GM19372 (cell line): ENCODE data around the gene TGFBI.

Experiments used
- ATAC-seq: cut with Tn5 transposase; IDR thresholded peaks from one replicate; pipeline ENCODE4 v1.9.1; 2021; ENCODE audit warnings: mild to moderate bottlenecking, low read depth, moderate library complexity; ENCODE audit not compliant: unreplicated experiment

TGFBI gene

DNA sequence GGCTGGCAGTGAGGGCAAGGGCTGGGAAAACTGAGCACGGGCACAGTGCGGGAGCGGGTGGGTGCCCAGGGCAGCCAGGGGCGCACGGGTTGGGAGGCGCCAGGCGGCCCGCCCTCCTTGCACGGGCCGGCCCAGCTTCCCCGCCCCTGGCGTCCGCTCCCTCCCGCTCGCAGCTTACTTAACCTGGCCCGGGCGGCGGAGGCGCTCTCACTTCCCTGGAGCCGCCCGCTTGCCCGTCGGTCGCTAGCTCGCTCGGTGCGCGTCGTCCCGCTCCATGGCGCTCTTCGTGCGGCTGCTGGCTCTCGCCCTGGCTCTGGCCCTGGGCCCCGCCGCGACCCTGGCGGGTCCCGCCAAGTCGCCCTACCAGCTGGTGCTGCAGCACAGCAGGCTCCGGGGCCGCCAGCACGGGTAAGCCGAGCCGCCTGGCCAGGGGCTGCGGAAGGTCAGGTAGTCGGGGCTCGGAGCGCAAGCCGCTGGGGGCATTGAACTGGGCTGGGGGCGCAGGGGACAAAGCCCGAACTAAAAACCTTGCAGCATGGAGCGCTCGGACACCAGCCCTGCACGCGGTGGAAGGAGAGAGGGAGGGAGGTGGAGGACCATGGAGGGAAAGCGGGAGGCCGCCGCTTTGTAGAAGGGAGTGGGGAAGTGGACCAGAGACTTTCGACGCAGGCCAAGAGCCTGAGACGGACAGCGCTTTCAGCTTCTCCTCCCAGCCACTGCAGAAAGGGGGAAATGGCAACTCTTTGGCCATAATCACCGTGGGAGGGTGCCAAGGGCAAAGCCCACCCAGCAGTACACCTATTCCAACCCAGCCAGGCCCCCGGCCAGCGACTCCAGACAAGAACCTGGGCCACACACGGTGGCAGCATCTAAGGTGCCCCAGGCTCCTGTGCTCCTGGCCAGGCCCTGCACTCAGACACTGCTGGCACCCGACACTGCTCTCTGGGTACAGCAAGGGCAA lies at the start of gene TGFBI:
TGFBI (plus strand) TSS at position 207 of the 961 bp plus-strand sequence; CDS start at position 275, 68 bp downstream.
- peak; percentile 78 for ATAC-seq

DNA sequence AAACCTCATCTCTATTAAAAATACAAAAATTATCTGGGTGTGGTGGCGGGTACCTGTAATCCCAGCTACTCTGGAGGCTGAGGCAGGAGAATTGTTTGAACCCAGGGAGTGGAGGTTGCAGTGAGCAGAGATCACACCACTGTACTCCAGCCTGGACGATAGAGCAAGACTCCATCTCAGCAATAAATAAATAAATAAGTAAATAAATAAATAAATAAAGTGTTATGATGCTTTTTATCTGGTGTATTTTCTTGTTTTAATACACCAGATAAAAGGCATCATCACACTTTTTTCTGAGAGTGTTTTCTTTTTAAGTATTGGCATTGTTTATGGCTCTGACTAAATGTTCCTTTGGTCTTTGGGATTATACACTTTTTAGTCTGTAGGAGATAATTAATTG lies 49.8 kb upstream of the TGFBI start:
- no peak for ATAC-seq

DNA sequence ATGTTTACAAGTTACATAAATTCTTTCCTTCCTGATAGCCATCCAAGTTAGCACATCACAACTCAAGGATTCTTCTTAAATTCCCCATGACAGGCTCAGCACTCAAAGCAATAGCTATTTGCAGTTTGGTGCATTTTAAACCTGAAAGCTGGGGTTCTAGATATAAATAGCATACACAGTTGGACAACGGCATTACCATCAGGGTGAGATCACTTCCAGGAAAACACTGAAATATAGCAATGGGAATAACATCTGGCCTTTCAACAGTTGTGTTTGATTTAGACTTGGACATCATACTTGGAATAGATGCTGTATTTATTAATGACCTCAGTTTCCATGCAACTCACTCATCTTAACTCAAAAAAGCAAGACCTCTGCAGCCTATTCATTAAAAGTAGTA lies 49.3 kb upstream of the TGFBI start:
- ATAC-seq = no peak

DNA sequence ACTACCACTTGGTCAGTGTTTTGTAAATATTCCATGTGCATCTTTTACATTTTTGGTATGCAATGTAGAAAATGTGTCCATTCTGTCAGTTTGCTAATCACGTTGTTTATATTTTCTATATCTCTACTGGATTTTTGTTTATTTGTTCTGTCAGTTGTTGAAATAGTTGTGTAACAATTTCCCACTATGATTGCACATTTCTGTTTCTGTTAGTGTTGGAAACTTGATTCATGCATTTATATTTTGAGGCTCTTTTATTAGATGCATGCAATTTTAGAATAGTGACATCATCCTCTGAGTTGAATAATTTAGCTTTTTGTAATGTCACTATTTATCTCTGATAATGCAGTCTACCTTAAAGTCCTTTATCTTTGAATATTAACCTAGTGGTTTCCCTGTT lies 48.2 kb upstream of the TGFBI start:
- no peak for ATAC-seq

DNA sequence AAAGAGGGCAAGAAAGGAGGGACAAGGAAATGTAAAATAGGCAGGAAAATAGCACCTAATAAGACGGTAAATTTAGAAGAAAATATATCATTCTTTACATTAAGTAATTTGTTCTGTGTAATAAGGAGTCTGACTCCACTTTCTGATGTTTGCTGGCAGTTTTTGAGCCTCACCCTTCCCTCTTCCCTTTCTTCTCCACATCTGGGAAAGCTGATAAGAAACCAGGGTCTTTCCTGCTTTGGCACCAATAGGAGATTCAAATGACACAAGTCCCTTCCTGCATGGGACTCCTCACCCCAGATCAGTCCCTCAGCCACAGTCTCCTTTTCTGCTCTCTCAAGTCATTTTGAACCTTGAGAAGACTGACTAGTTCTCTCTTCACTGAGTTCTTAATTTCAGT lies 42.8 kb upstream of the TGFBI start:
- ATAC-seq = no peak

DNA sequence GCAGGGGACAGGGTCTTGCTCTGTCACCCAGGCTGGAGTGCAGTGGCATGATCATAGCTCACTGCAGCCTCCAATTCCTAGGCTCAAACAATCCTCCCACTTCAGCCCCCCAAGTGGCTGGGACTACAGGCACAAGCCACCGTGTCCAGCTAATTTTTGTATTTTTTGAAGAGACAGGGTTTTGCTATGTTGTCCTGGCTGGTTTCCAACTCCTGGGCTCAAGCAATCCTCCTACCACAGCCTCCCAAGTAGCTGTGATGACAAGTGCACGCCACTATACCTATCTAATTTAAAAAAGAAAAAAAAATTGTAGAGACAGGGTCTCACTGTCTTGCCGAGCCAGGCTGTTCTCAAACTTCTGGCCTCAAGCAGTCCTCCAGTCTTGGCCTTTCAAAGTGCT lies 42.4 kb upstream of the TGFBI start:
- ATAC-seq = no peak

DNA sequence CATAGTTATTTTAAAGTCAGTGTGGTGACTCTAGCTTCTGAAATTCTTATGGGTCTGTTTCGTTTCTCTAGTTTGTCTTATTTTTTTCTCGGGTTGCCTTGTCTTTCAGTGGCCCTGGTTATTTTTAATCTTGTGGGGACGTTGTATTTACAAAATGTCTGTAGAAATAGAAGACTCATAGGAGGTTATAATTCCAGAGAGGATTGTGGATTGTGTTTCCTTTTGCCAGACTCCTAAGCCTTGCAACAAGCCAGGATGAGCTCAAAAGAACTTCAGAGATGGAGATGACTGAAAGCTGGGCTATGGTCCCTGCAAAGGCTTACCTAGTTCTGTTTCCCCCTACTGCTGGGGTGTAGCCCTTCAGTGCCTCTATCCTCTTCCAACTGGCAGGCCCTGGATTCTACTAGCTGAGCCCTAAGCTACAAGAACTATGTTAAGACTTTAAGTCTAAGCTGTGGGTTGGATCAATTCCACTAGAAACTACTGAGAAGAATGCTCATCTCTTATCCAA lies 41.8 kb upstream of the TGFBI start:
- ATAC-seq = no peak

DNA sequence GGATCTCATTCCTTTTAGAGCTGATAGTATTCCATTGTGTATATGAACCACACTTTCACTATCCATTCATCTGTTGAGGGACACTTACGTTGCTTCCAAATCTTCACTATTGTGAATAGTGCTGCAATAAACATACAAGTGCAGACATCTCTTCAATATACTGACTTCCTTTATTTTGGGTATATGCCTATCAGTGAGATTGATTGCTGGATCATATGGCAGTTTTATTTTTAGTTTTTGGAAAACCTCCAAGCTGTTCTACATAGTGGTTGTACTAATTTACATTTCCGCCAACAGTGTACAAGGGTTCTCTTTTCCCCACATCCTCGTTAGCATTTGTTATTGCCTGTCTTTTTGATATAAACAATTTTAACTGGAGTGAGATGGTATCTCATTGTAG lies 40.2 kb upstream of the TGFBI start:
- no peak for ATAC-seq

DNA sequence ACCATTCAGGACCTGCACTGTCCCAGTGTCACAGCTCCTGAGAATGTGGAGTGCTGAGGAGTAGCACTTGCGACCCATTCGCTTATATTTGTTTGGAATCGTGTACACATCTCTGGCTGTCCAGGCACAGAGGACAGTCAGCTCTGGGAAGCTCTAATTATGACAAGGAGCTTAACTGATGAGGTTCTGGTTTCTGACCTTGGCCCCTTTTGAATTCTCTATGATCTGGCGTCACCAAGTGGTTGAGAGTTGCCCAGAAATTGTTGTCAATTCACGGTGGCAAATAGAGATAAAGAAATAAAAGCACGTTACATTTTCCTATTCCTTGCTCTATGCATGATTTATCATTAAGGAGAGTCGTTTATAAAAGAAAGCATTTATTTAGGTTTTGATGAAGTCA lies 39.1 kb upstream of the TGFBI start:
- no peak for ATAC-seq

DNA sequence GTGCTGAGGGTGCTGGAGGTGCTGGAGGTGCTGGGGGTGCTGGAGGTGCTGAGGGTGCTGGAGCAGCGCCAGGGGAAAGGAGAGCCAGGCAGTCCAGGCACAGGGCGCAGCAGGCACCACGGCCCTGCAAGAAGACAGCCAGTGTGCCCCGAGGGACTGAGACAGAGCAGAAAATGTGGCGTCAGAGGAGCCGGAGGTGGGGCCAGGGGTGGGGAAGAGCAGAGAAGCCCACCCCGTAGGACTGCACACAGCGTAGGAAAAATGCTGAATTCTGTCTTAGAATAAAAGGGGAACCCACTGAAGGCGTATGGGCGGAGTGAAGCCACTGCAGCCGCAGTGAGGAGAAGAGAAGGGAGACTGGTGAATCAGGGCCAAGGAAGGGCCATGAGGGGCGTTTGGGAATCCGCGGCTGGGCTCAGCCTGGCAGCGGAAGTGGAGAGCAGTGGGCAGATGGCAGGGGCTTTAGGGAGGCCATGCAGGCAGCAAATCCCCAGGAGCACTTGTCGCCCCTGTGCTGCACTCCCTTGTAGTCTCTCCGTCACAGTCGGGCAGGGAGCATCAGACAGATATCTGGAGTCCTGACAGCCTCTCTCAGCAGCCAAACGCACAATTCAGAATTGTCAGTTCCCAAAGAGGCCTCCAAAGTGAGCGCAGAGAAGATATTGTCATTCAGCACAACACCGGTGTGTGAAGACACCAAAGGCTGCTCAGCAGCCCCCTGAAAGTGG lies 38.1 kb upstream of the TGFBI start:
- no peak for ATAC-seq

DNA sequence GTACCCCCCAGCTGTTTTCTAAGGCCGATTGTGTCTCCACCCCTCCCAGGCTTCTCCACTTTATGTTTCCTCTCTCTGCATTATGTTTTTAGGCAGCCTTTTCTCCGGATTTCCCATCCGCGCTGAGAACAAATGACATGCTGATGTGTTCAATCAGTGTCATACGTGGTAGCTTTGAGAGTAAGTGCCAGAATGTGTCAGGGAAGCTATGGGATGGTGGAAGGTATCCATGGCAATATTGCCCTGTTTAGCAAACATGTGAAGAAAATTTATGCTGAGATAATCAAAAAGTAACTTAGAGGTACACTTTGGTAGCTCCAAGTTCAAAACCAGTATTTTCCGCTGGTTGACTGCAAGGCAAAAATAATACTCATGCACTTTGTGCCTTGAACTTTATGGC lies 37.4 kb upstream of the TGFBI start:
- ATAC-seq = no peak

DNA sequence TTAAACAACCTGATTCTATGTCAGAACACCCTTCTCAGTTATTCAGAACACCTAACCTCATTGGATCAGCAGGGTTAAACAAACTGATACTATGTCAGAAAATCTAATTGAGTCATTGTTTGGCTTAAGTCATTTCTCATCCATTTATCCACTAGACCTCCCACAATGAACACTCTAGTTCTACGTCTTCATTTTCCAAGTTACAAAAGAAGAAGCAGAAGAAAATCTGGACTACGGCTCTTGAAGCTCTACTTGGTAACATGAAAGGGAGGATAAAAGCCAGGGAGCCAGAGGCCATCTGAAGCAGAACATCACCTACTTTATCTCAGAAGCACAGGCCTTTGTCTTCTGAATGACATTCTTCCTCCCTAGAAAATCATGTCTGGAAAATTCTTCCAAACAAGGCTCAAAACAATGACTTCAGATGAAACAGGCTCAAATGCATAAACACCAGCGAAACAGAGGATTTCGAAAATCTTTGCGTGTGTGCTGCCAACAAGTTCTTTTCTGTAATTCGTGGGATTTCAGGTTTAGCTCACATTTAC lies 35.4 kb upstream of the TGFBI start:
- ATAC-seq = no peak

DNA sequence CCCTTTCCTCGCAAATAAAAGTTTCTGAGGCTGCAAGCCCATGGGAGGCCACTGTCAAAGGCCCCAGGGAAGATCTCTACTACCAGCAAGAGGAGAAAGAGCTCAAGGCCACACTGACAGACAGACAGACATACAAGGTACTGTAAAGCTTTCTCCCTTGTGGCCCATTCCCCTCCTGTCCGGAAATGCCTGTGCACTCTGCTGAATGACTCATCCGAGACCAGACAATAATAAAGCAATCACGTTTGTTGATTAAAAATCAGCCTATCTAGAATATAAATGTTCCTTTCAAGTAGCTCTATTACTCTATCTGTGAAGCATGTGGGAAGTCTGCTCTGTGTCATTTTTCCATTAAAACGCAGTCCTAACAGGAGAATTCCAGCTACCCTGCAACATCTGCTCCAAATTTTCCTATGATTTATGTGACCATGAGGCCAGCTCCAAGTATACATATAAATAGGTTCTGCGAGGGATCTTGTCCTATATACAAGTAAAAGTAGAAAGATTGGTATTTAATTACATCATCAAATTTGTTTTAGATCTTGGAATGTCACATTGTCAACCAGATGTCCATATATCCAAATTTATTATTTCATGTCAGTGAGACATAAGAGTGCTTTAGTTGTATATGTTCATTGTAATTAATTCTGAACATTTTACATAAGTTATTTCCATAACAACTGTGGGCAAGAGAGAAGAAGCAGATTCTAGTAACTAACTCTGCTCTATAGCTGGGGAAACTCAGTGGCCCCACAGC lies 34.7 kb upstream of the TGFBI start:
- ATAC-seq = no peak

DNA sequence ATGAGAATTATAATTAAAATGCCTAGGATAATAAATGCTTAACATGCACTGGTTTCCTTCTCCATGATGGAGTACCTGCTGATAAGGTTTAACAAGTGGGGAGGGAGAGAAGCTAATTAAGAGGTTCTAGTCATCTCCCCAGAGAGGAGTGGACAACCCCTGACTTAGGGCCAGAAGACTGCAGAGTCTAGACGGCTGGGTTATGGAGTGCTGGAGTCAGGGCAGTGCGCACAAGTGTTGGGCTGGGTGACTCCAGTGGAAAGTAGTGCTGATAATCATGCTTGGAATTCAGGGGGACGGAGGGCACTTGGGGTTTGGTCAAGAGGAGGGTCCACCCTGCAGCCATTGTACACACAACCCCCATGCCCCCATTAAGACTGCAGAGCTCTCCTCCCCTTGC lies 32.8 kb upstream of the TGFBI start:
- ATAC-seq = no peak

DNA sequence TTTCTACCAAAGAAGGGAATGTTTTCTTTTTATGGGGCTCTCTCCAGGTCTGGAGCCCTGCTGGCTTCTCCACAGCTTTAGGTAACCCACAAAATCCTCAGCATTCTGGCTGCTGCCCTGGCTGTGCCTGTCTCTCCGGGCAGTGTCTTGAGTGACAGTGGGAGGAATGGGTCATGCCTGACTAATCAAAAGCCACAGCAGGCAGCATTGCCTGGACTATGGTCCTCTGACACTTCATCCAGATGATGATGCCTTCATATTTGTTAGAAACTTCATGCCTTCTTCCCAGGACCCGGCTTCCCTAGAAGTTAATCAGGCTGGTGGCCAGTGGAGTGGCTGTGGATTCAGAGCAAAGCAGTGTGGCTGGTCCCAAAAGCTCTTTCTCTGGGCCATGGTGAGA lies 32.2 kb upstream of the TGFBI start:
- no peak for ATAC-seq

DNA sequence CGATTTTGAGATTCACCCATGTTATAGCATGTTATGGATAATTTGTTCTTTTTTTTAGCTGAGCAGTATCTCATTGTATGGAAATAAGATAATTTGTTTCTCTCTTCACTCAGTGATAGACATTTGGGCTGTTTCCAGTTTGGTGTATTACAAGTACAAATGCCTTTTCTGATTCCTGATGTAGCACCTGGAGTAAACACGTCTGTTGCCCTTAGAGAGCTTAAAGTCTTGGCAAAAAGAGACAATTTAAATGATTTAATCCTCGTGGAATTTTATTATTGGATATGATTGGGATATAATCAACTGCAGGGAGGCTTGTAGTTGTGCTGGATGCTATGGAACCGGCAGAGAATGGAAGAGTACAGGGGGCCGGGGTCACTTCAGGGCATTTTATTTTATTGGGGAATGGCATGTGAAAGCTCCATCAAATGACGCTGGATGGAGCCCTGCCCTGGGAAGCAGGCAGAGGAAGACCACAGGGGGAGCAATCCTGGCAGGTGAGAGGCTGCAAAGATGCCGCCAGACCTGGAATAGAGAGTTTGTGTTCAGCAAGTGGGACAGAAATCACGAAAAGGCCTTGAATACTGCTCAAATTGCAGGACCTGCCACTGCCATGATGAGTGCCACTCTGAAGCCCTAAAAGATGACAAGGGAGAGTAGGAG lies 31.0 kb upstream of the TGFBI start:
- ATAC-seq = no peak

DNA sequence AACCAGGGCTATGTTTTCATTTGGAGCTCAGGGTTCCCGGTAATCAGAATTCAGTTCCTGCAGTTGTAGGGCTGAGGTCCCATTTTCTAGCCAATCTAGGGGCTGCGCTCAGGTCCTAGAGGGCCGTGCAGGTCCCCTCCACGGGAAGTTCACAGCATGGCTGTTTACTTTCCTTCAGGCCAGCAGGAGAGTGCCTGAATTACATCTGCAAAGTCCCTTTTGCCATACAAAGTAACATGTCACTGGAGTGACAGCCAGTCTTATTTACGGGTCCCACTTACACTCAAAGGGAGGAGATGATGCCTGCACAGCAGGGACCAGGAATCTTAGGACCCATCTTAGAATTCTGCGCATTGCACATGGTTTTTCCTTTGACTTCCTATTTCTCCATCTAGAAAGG lies 29.9 kb upstream of the TGFBI start:
- no peak for ATAC-seq

DNA sequence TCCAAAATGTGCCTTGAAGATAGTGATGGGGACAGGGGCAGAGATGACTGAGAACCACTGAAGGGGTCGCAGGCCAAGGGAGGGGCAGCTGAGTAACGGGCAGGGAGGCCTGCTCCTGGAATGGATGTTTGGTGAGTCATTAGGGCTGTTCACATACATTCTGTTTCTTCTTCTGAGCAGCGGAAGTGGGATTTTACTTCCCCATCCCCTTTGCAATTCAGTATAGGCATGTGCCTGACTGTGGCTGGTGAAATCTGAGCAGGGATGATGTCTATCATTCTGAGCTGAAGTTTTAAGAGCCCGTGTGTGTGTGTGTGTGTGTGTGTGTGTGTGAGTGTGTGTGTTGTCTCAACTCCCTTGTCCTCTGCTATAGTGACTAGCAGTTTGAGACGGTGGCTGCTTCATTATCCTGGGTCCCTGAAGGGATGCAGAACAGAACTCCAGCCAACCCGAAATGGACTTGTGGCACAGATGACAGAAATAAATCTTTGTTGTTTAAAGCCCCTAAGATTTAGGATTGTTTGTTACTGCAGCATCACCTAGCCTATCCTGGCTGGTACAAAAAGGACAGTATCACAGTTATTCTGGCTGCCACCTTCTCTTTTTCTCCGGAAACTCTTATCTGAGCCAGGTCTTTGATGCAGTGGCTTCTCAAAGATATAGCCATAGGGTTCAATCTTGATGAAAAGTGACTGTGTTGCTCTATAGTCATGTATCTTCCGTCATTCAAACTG lies 29.2 kb upstream of the TGFBI start:
- ATAC-seq = no peak

DNA sequence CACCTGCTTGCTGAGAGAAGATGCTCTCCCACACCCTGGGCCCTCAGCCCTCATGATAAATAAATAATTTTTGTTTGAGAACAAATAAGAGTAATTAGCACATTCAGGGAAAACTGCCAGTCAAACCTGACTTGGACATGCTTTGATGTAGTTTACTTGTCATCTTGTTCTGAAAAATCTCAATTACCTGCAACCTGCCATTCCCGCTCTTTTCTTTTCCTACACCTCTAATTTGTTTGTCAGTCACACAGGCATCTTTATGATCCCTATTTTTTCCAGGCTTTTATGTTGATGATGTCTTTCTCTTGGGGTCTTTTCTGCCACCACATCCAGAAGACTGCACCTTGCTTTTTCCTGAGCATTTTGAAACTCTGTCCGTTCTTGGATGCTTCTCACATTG lies 28.6 kb upstream of the TGFBI start:
- no peak for ATAC-seq
